ENCODE data around the gene ARHGEF2.

ARHGEF2 gene

GRCh38 chr1:155983191-155984024 lies 5.1 kb upstream of the ARHGEF2 start:
- no peaks in the 10 kb centered on the region for H3K36me3 ChIP-seq (ENCODE audit: control insufficient read depth in 1 of 2, insufficient read depth in 2 of 2, low read length in 2 of 2)
- no peak overlapping the region for H4K8ac ChIP-seq (ENCODE audit: low read depth, low read length)
- no peak overlapping the region for H3K4me3 ChIP-seq (ENCODE audit: low read depth, low read length)
- no peak overlapping the region for H2AK5ac ChIP-seq (ENCODE audit: low read length)
- H2BK12ac ChIP-seq (ENCODE audit: low read length): peak overlapping the region; percentile 36
- H3K4ac ChIP-seq (ENCODE audit: low read depth, low read length): no peak overlapping the region
- no peak overlapping the region for H3K4me2 ChIP-seq (ENCODE audit: low read length)
- WGBS (ENCODE audit: extremely low coverage, insufficient coverage, insufficient read length): no CpG with 5 or more reads among the region's 4 CpGs
- H3K9me3 ChIP-seq (ENCODE audit: insufficient read depth, low read depth, low read length): no peaks in the 10 kb centered on the region
- H2BK120ac ChIP-seq (ENCODE audit: insufficient read depth, low read length, poor library complexity): peak overlapping the region; percentile 20
- no peaks in the 10 kb centered on the region for H3K27me3 ChIP-seq (ENCODE audit: insufficient read depth, low read length)
- H3K79me1 ChIP-seq (ENCODE audit: low read length): peaks cover 19% of the 10 kb centered on the region
- H2AFZ ChIP-seq (ENCODE audit: insufficient read depth, low read length, poor library complexity): no peak overlapping the region
- no peak for DNase-seq
- no peak overlapping the region for H3K23ac ChIP-seq (ENCODE audit: low read length)
- H2BK5ac ChIP-seq (ENCODE audit: low read depth, low read length, poor library complexity): no peak overlapping the region
- no peak overlapping the region for H4K12ac ChIP-seq (ENCODE audit: low read depth, low read length)
- H3K18ac ChIP-seq (ENCODE audit: low read length): no peak overlapping the region
- H3K27ac ChIP-seq (ENCODE audit: low read depth, low read length): no peak overlapping the region
- peak overlapping the region; percentile 28 for H4K91ac ChIP-seq (ENCODE audit: low read depth, low read length)
- peaks cover 11 to 23% of the 10 kb centered on the region in 2 experiments for H3K4me1 ChIP-seq (ENCODE audit: control insufficient read depth in 1 of 2, insufficient read depth in 2 of 2, low read length in 2 of 2)
- H3K79me2 ChIP-seq (ENCODE audit: control insufficient read depth, insufficient read depth, low read length, poor library complexity): peaks cover 4% of the 10 kb centered on the region
- no peak overlapping the region for H3K14ac ChIP-seq (ENCODE audit: low read length)
- H3K9ac ChIP-seq (ENCODE audit: low read length): no peak overlapping the region

- H3K9ac ChIP-seq (ENCODE audit: low read length): no peak overlapping the region
- H3K36me3 ChIP-seq (ENCODE audit: control insufficient read depth in 1 of 2, insufficient read depth in 2 of 2, low read length in 2 of 2): no peaks in the 10 kb centered on the region
- H2BK12ac ChIP-seq (ENCODE audit: low read length): peak overlapping the region; percentile 66
- no peak overlapping the region for H3K4me3 ChIP-seq (ENCODE audit: low read depth, low read length)
- peak overlapping the region; percentile 40 for H4K91ac ChIP-seq (ENCODE audit: low read depth, low read length)
- no peak overlapping the region for H3K18ac ChIP-seq (ENCODE audit: low read length)
- H3K27me3 ChIP-seq (ENCODE audit: insufficient read depth, low read length): no peaks in the 10 kb centered on the region
- H2AFZ ChIP-seq (ENCODE audit: insufficient read depth, low read length, poor library complexity): peak overlapping the region; percentile 23
- WGBS (ENCODE audit: extremely low coverage, insufficient coverage, insufficient read length): no CpG with 5 or more reads among the region's 7 CpGs
- no peak overlapping the region for H3K4ac ChIP-seq (ENCODE audit: low read depth, low read length)
- peak overlapping the region; percentile 14 for H2BK120ac ChIP-seq (ENCODE audit: insufficient read depth, low read length, poor library complexity)
- no peak overlapping the region for H2AK5ac ChIP-seq (ENCODE audit: low read length)
- peaks cover 31% of the 10 kb centered on the region for H3K79me1 ChIP-seq (ENCODE audit: low read length)
- H4K12ac ChIP-seq (ENCODE audit: low read depth, low read length): no peak overlapping the region
- peaks cover 16% of the 10 kb centered on the region for H3K79me2 ChIP-seq (ENCODE audit: control insufficient read depth, insufficient read depth, low read length, poor library complexity)
- no peaks in the 10 kb centered on the region for H3K9me3 ChIP-seq (ENCODE audit: insufficient read depth, low read depth, low read length)
- no peak overlapping the region for H3K4me2 ChIP-seq (ENCODE audit: low read length)
- no peak overlapping the region for H2BK5ac ChIP-seq (ENCODE audit: low read depth, low read length, poor library complexity)
- no peak overlapping the region for H3K14ac ChIP-seq (ENCODE audit: low read length)
- no peak overlapping the region for H3K27ac ChIP-seq (ENCODE audit: low read depth, low read length)
- H3K23ac ChIP-seq (ENCODE audit: low read length): no peak overlapping the region
- H4K8ac ChIP-seq (ENCODE audit: low read depth, low read length): no peak overlapping the region
- no peak for DNase-seq
- H3K4me1 ChIP-seq (ENCODE audit: control insufficient read depth in 1 of 2, insufficient read depth in 2 of 2, low read length in 2 of 2): peaks cover 14 to 25% of the 10 kb centered on the region in 2 experiments
These were observed 3.8 kb upstream of the ARHGEF2 start for GRCh38 chr1:155982106-155982505.

- Histone ChIP-seq H4K91ac (ENCODE audit: low read depth, low read length) (peak overlapping the region; percentile 40), H3K79me2 (ENCODE audit: control insufficient read depth, insufficient read depth, low read length, poor library complexity) (peaks cover 19% of the 10 kb centered on the region)
These were observed 3.1 kb upstream of the ARHGEF2 start for GRCh38 chr1:155981266-155982088.

GRCh38 chr1:155979597-155980343 lies 1.4 kb upstream of the ARHGEF2 start:
- Histone ChIP-seq H3K4me1 (ENCODE audit: control insufficient read depth in 1 of 2, insufficient read depth in 2 of 2, low read length in 2 of 2) (peaks cover 32 to 46% of the 10 kb centered on the region in 2 experiments), H3K4ac (ENCODE audit: low read depth, low read length) (peak overlapping the region; percentile 49), H4K91ac (ENCODE audit: low read depth, low read length) (peak overlapping the region; percentile 99), H3K79me2 (ENCODE audit: control insufficient read depth, insufficient read depth, low read length, poor library complexity) (peaks cover 34% of the 10 kb centered on the region), H4K12ac (ENCODE audit: low read depth, low read length) (peak overlapping the region; percentile 76), H4K8ac (ENCODE audit: low read depth, low read length) (peak overlapping the region; percentile 94), H3K18ac (ENCODE audit: low read length) (peak overlapping the region; percentile 60), H3K14ac (ENCODE audit: low read length) (peak overlapping the region; percentile 100), H3K27ac (ENCODE audit: low read depth, low read length) (peak overlapping the region; percentile 94), H3K23ac (ENCODE audit: low read length) (no peak overlapping the region), H3K36me3 (ENCODE audit: control insufficient read depth in 1 of 2, insufficient read depth in 2 of 2, low read length in 2 of 2) (no peaks in the 10 kb centered on the region), H3K9me3 (ENCODE audit: insufficient read depth, low read depth, low read length) (no peaks in the 10 kb centered on the region), H2BK120ac (ENCODE audit: insufficient read depth, low read length, poor library complexity) (peak overlapping the region; percentile 26), H3K4me3 (ENCODE audit: low read depth, low read length) (no peak overlapping the region), H3K9ac (ENCODE audit: low read length) (no peak overlapping the region), H3K27me3 (ENCODE audit: insufficient read depth, low read length) (no peaks in the 10 kb centered on the region), H3K4me2 (ENCODE audit: low read length) (peak overlapping the region; percentile 84), H3K79me1 (ENCODE audit: low read length) (peaks cover 31% of the 10 kb centered on the region), H2BK5ac (ENCODE audit: low read depth, low read length, poor library complexity) (peak overlapping the region; percentile 87), H2AFZ (ENCODE audit: insufficient read depth, low read length, poor library complexity) (peak overlapping the region; percentile 4), H2AK5ac (ENCODE audit: low read length) (peak overlapping the region; percentile 8), H2BK12ac (ENCODE audit: low read length) (peak overlapping the region; percentile 81)
- peak; percentile 31 to 40 for DNase-seq
- no CpG with 5 or more reads among the region's 4 CpGs for WGBS (ENCODE audit: extremely low coverage, insufficient coverage, insufficient read length)

More at GRCh38 chr1:155981266-155982088, 3.1 kb upstream of the ARHGEF2 start:
- Histone ChIP-seq H2BK5ac (ENCODE audit: low read depth, low read length, poor library complexity) (no peak overlapping the region), H4K12ac (ENCODE audit: low read depth, low read length) (no peak overlapping the region), H3K79me1 (ENCODE audit: low read length) (peaks cover 31% of the 10 kb centered on the region), H3K9me3 (ENCODE audit: insufficient read depth, low read depth, low read length) (no peaks in the 10 kb centered on the region), H2AFZ (ENCODE audit: insufficient read depth, low read length, poor library complexity) (peak overlapping the region; percentile 23), H3K4me3 (ENCODE audit: low read depth, low read length) (no peak overlapping the region), H3K23ac (ENCODE audit: low read length) (no peak overlapping the region), H4K8ac (ENCODE audit: low read depth, low read length) (no peak overlapping the region), H3K18ac (ENCODE audit: low read length) (peak overlapping the region; percentile 75), H3K14ac (ENCODE audit: low read length) (no peak overlapping the region), H3K36me3 (ENCODE audit: control insufficient read depth in 1 of 2, insufficient read depth in 2 of 2, low read length in 2 of 2) (no peaks in the 10 kb centered on the region), H3K4me2 (ENCODE audit: low read length) (no peak overlapping the region), H3K27me3 (ENCODE audit: insufficient read depth, low read length) (no peaks in the 10 kb centered on the region), H3K4me1 (ENCODE audit: control insufficient read depth in 1 of 2, insufficient read depth in 2 of 2, low read length in 2 of 2) (peaks cover 21 to 31% of the 10 kb centered on the region in 2 experiments), H3K27ac (ENCODE audit: low read depth, low read length) (no peak overlapping the region), H2BK120ac (ENCODE audit: insufficient read depth, low read length, poor library complexity) (peak overlapping the region; percentile 14), H3K9ac (ENCODE audit: low read length) (peak overlapping the region; percentile 62), H2BK12ac (ENCODE audit: low read length) (peak overlapping the region; percentile 66), H3K4ac (ENCODE audit: low read depth, low read length) (no peak overlapping the region), H2AK5ac (ENCODE audit: low read length) (no peak overlapping the region)
- DNase-seq: peak; percentile 96 to 97
- no CpG with 5 or more reads among the region's 6 CpGs for WGBS (ENCODE audit: extremely low coverage, insufficient coverage, insufficient read length)

Measured in trophoblast cell (in vitro differentiated cells and primary cell).